Measurements from ENCODE around the gene FOLR3. TPM values are rescaled to one million over a fixed set of nuclear protein-coding genes. Genes with fewer than 3 reads are reported as not detected.

The FOLR3 gene
- total and polyA plus RNA-seq, 9 of the 15 experiments (the other 6 are each of a cell fraction or from before 2014, with no cell fraction given) = not detected

DNA sequence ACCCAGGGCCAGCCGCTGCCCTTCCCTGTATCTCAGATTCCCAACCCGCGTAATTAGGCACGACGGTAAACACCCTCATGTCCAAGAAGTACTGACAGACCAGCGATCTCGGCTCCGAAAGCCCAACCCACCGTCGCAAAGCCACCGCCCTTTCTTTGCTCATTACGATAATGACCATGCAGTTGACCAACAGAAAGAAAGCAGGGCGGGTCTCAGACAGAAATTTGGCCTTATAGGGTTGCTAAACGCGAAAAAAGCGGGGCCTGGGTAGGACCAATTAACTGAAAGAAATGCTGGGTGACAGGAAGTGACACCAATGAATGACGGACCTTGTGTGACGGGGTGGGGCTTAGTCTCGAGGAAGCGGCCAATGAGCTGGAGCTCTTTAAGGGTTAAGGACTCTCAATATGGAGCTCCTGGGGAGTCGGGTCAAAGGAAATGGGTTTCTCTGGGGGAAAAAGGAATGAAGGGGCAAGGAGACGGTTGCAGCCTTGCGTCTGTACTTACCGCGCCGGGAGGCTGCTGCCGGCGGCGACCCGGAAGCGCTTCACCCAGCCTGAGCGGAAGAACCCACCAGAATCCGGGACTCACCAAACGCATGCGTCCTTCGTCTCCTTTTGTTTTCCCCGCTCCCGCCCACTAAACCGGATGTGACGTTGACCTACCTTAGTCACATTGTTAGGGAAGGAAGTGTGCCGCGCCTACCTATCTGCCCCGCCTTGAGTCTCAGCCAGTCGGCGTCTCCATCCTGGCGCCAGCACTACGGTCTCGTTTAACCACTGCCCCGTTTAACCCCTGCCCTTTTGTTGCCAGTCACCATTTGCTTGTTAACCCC lies 23.2 kb upstream of the FOLR3 start, which contains the start of gene ANAPC15 (continued):
- TF ChIP-seq ZNF282 (CRISPR knock-in tag; IDR thresholded peaks at IDR 0.05) = no peak
- TF ChIP-seq ASH1L (IDR thresholded peaks at IDR 0.05; ENCODE audit: borderline replicate concordance, low read depth, partially characterized antibody) = peak; percentile 90
- TF ChIP-seq, protein P1, sequence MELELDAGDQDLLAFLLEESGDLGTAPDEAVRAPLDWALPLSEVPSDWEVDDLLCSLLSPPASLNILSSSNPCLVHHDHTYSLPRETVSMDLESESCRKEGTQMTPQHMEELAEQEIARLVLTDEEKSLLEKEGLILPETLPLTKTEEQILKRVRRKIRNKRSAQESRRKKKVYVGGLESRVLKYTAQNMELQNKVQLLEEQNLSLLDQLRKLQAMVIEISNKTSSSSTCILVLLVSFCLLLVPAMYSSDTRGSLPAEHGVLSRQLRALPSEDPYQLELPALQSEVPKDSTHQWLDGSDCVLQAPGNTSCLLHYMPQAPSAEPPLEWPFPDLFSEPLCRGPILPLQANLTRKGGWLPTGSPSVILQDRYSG (tag; conservative IDR thresholded peaks at IDR 0.05; ENCODE audit: low read depth) = 0 out of 2 replicates have a peak, but pooled peaks have one; percentile 45
- peak; percentile 71 for TF ChIP-seq MYC (IDR thresholded peaks at IDR 0.05; ENCODE audit: low read depth, low read length)
- 0 out of 2 replicates have a peak, but pooled peaks have one; percentile 17 for TF ChIP-seq MYC (CRISPR knock-in tag; IDR thresholded peaks at IDR 0.05; ENCODE audit: borderline replicate concordance, low read depth)
- peak in 1 of 2 experiments; percentile 25; a peak in 1 of 4 replicates for TF ChIP-seq SIX5 (IDR thresholded peaks at IDR 0.05; ENCODE audit: borderline replicate concordance in 1 of 2, insufficient read depth in 1 of 2, low read depth in 1 of 2, low read length in 2 of 2)
- TF ChIP-seq MAFK (IDR thresholded peaks at IDR 0.05; ENCODE audit: low read length) = 0 out of 2 replicates have a peak, but pooled peaks have one; percentile 21
- TF ChIP-seq DNMT1 (IDR thresholded peaks at IDR 0.05) = no peak
- peak; percentile 67; the same call in 1 of the 2 replicates for TF ChIP-seq SREBF1 (IDR thresholded peaks at IDR 0.05; ENCODE audit: borderline replicate concordance, low read depth, low read length)
- TF ChIP-seq, protein P2, sequence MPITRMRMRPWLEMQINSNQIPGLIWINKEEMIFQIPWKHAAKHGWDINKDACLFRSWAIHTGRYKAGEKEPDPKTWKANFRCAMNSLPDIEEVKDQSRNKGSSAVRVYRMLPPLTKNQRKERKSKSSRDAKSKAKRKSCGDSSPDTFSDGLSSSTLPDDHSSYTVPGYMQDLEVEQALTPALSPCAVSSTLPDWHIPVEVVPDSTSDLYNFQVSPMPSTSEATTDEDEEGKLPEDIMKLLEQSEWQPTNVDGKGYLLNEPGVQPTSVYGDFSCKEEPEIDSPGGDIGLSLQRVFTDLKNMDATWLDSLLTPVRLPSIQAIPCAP (CRISPR knock-in tag; IDR thresholded peaks at IDR 0.05; ENCODE audit: borderline replicate concordance) = no peak
- TF ChIP-seq, protein P3, sequence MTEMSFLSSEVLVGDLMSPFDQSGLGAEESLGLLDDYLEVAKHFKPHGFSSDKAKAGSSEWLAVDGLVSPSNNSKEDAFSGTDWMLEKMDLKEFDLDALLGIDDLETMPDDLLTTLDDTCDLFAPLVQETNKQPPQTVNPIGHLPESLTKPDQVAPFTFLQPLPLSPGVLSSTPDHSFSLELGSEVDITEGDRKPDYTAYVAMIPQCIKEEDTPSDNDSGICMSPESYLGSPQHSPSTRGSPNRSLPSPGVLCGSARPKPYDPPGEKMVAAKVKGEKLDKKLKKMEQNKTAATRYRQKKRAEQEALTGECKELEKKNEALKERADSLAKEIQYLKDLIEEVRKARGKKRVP (CRISPR knock-in tag; IDR thresholded peaks at IDR 0.05) = no peak
- TF ChIP-seq HMG20B (CRISPR knock-in tag; IDR thresholded peaks at IDR 0.05) = no peak
- no peak for TF ChIP-seq SMAD2 (IDR thresholded peaks at IDR 0.05; ENCODE audit: low read depth, low read length)
- TF ChIP-seq SMARCA5 (IDR thresholded peaks at IDR 0.05) = no peak
- TF ChIP-seq KAT2B (IDR thresholded peaks at IDR 0.05; ENCODE audit: low read depth, low read length) = no peak
- no peak for TF ChIP-seq ZNF586 (CRISPR knock-in tag; conservative IDR thresholded peaks at IDR 0.05)
- TF ChIP-seq, protein P4, sequence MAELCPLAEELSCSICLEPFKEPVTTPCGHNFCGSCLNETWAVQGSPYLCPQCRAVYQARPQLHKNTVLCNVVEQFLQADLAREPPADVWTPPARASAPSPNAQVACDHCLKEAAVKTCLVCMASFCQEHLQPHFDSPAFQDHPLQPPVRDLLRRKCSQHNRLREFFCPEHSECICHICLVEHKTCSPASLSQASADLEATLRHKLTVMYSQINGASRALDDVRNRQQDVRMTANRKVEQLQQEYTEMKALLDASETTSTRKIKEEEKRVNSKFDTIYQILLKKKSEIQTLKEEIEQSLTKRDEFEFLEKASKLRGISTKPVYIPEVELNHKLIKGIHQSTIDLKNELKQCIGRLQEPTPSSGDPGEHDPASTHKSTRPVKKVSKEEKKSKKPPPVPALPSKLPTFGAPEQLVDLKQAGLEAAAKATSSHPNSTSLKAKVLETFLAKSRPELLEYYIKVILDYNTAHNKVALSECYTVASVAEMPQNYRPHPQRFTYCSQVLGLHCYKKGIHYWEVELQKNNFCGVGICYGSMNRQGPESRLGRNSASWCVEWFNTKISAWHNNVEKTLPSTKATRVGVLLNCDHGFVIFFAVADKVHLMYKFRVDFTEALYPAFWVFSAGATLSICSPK (IDR thresholded peaks at IDR 0.05; ENCODE audit: borderline replicate concordance) = no peak
- TF ChIP-seq, protein P5, sequence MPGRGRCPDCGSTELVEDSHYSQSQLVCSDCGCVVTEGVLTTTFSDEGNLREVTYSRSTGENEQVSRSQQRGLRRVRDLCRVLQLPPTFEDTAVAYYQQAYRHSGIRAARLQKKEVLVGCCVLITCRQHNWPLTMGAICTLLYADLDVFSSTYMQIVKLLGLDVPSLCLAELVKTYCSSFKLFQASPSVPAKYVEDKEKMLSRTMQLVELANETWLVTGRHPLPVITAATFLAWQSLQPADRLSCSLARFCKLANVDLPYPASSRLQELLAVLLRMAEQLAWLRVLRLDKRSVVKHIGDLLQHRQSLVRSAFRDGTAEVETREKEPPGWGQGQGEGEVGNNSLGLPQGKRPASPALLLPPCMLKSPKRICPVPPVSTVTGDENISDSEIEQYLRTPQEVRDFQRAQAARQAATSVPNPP (IDR thresholded peaks at IDR 0.05; ENCODE audit: borderline replicate concordance, insufficient read depth, insufficient read length) = no peak
- no peak for TF ChIP-seq KLF10 (CRISPR knock-in tag; IDR thresholded peaks at IDR 0.05)
- TF ChIP-seq RBM25 (IDR thresholded peaks at IDR 0.05; ENCODE audit: low read depth, low read length, severe bottlenecking) = peak; percentile 73
